Urinary bladder (tissue), 4 donors: ENCODE data around the gene SPOCD1. TPM values are rescaled to one million over a fixed set of nuclear protein-coding genes. Genes with fewer than 3 reads are reported as not detected.

Experiments
- DNase-seq: peaks from one replicate; pipeline ENCODE4 v3.0.0-alpha.2; 2015; ENCODE audit errors: extremely low spot score
- H3K27ac ChIP-seq: one replicate; pipeline ENCODE4 v1.5.1; 2013; ENCODE audit warnings: low read depth, mild to moderate bottlenecking, moderate library complexity
- H3K36me3 ChIP-seq: one replicate; pipeline ENCODE4 v1.6.1; 2013; ENCODE audit warnings: mild to moderate bottlenecking, moderate library complexity; ENCODE audit not compliant: insufficient read depth
- H3K4me1 ChIP-seq: one replicate; pipeline ENCODE4 v1.6.1; 2013; ENCODE audit warnings: mild to moderate bottlenecking, moderate library complexity; ENCODE audit not compliant: insufficient read depth
- H3K4me3 ChIP-seq: one replicate; pipeline ENCODE4 v1.5.1; 2013; ENCODE audit warnings: low read depth, low read length
- WGBS: extraction: QIAGEN DNeasy Blood & Tissue Kit; methylation state at CpG from one replicate; pipeline ENCODE4 v1.1.7; 2013; 5-methylcytosine and 5-hydroxymethylcytosine counted together
- polyA plus RNA-seq: library from polyadenylated mRNA; stranded (reverse); fragments of 200-250 nt; gene quantifications from one replicate; pipeline ENCODE4 v1.2.3, GENCODE V29; 2013
- total RNA-seq: library from RNA; depleted of rRNA; stranded (reverse); fragments of >200 nt; gene quantifications from one replicate; pipeline ENCODE4 v1.2.3, GENCODE V29; 2014
- donor health status: healthy with polysubstance abuse.
- donor health status: healthy.

The SPOCD1 gene
- total and polyA plus RNA-seq, 2 donors, result 0.90 to 5.7 TPM

- no peak for DNase-seq
- WGBS, result 96% methylated on average over 6 of the region's 6 CpGs
- Histone ChIP-seq H3K4me3 (no peak overlapping the region), H3K36me3 (no peaks in the 10 kb centered on the region), H3K4me1 (no peaks in the 10 kb centered on the region), H3K27ac (no peak overlapping the region)
Measured at GRCh38 chr1:31793086-31793485, 22.7 kb downstream of the SPOCD1 start.

- Histone ChIP-seq H3K27ac (no peak overlapping the region), H3K4me1 (no peaks in the 10 kb centered on the region), H3K4me3 (no peak overlapping the region), H3K36me3 (no peaks in the 10 kb centered on the region)
- DNase-seq, result no peak
- 81% methylated on average over 4 of the region's 4 CpGs for WGBS
Measured at GRCh38 chr1:31792541-31792940, 23.3 kb downstream of the SPOCD1 start.

- no peak for DNase-seq
- WGBS, result 91% methylated on average over 11 of the region's 11 CpGs
- Histone ChIP-seq H3K27ac (no peak overlapping the region), H3K4me3 (no peak overlapping the region), H3K36me3 (no peaks in the 10 kb centered on the region), H3K4me1 (no peaks in the 10 kb centered on the region)
Measured at GRCh38 chr1:31792116-31792515, 23.7 kb downstream of the SPOCD1 start.

GRCh38 chr1:31791131-31791858 lies 24.5 kb downstream of the SPOCD1 start:
- no peaks in the 10 kb centered on the region for H3K4me1 ChIP-seq
- no peak overlapping the region for H3K27ac ChIP-seq
- no peak overlapping the region for H3K4me3 ChIP-seq
- WGBS, result 89% methylated on average over 13 of the region's 13 CpGs
- no peak for DNase-seq
- no peaks in the 10 kb centered on the region for H3K36me3 ChIP-seq

GRCh38 chr1:31790641-31791091 lies 25.2 kb downstream of the SPOCD1 start:
- H3K4me3 ChIP-seq, result no peak overlapping the region
- no peak overlapping the region for H3K27ac ChIP-seq
- no peaks in the 10 kb centered on the region for H3K36me3 ChIP-seq
- WGBS, result 89% methylated on average over 11 of the region's 11 CpGs
- no peak for DNase-seq
- no peaks in the 10 kb centered on the region for H3K4me1 ChIP-seq

GRCh38 chr1:31790140-31790539 lies 25.7 kb downstream of the SPOCD1 start:
- H3K27ac ChIP-seq, result no peak overlapping the region
- no peak for DNase-seq
- 87% methylated on average over 3 of the region's 3 CpGs for WGBS

GRCh38 chr1:31789259-31790065 lies 26.4 kb downstream of the SPOCD1 start:
- no peak overlapping the region for H3K27ac ChIP-seq
- peak overlapping the region; percentile 50 for H3K4me3 ChIP-seq
- H3K36me3 ChIP-seq, result no peaks in the 10 kb centered on the region
- DNase-seq, result peak; percentile 84
- H3K4me1 ChIP-seq, result no peaks in the 10 kb centered on the region
- 15% methylated on average over 26 of the region's 26 CpGs for WGBS

More at GRCh38 chr1:31790140-31790539, 25.7 kb downstream of the SPOCD1 start:
- H3K4me3 ChIP-seq, result no peak overlapping the region
- H3K4me1 ChIP-seq, result no peaks in the 10 kb centered on the region
- no peaks in the 10 kb centered on the region for H3K36me3 ChIP-seq

- H3K4me1 ChIP-seq, result no peaks in the 10 kb centered on the region
- WGBS, result under 1% methylated on average over 22 of the region's 22 CpGs
- no peak overlapping the region for H3K27ac ChIP-seq
- no peaks in the 10 kb centered on the region for H3K36me3 ChIP-seq
- peak overlapping the region; percentile 50 for H3K4me3 ChIP-seq
- DNase-seq, result no peak
Measured at GRCh38 chr1:31788825-31789256, 27.0 kb downstream of the SPOCD1 start.

- peak overlapping the region; percentile 50 for H3K4me3 ChIP-seq
- peak overlapping the region; percentile 83 for H3K27ac ChIP-seq
- DNase-seq, result peak; percentile 75
- no peaks in the 10 kb centered on the region for H3K4me1 ChIP-seq
- no peaks in the 10 kb centered on the region for H3K36me3 ChIP-seq
- WGBS, result 2% methylated on average over 39 of the region's 39 CpGs
Measured at GRCh38 chr1:31788138-31788824, 27.5 kb downstream of the SPOCD1 start.

- no peak overlapping the region for H3K27ac ChIP-seq
- H3K36me3 ChIP-seq, result no peaks in the 10 kb centered on the region
- no peak overlapping the region for H3K4me3 ChIP-seq
- 44% methylated on average over 1 of the region's 1 CpG for WGBS
- DNase-seq, result no peak
- H3K4me1 ChIP-seq, result no peaks in the 10 kb centered on the region
Measured at GRCh38 chr1:31787786-31788137, 28.1 kb downstream of the SPOCD1 start.

- DNase-seq, result no peak
- 83% methylated on average over 3 of the region's 3 CpGs for WGBS
- no peaks in the 10 kb centered on the region for H3K36me3 ChIP-seq
- H3K4me1 ChIP-seq, result no peaks in the 10 kb centered on the region
- no peak overlapping the region for H3K27ac ChIP-seq
- H3K4me3 ChIP-seq, result no peak overlapping the region
Measured at GRCh38 chr1:31787261-31787660, 28.6 kb downstream of the SPOCD1 start.

GRCh38 chr1:31786366-31787060 lies 29.3 kb downstream of the SPOCD1 start:
- DNase-seq, result no peak
- WGBS, result 89% methylated on average over 16 of the region's 16 CpGs

GRCh38 chr1:31785947-31786290 lies 29.9 kb downstream of the SPOCD1 start:
- 81% methylated on average over 3 of the region's 3 CpGs for WGBS
- Histone ChIP-seq H3K4me1 (no peaks in the 10 kb centered on the region), H3K27ac (no peak overlapping the region), H3K36me3 (no peaks in the 10 kb centered on the region), H3K4me3 (no peak overlapping the region)
- DNase-seq, result no peak

More at GRCh38 chr1:31786366-31787060, 29.3 kb downstream of the SPOCD1 start:
- Histone ChIP-seq H3K27ac (no peak overlapping the region), H3K36me3 (no peaks in the 10 kb centered on the region), H3K4me1 (no peaks in the 10 kb centered on the region), H3K4me3 (no peak overlapping the region)
